Measurements from ENCODE around the gene COL11A2. TPM values are rescaled to one million over a fixed set of nuclear protein-coding genes. Genes with fewer than 3 reads are reported as not detected.

COL11A2 gene
- total and polyA plus RNA-seq, 2 of the 13 experiments (the other 11 are each of a cell fraction or from before 2014, with no cell fraction given), result 0.55 TPM

GRCh38 chr6:33198159-33198852 is 6.0 kb upstream of the COL11A2 start (continued):
- TF ChIP-seq PATZ1 (CRISPR knock-in tag; IDR thresholded peaks at IDR 0.05), result peak; percentile 100
- peak; percentile 59 to 84 for TF ChIP-seq HMGXB4 (CRISPR knock-in tag; IDR thresholded peaks at IDR 0.05; ENCODE audit: borderline replicate concordance in 1 of 2, low read depth in 1 of 2)
- no peak for TF ChIP-seq ZNF615 (CRISPR knock-in tag; IDR thresholded peaks at IDR 0.05; ENCODE audit: borderline replicate concordance)
- TF ChIP-seq ZKSCAN8 (CRISPR knock-in tag; IDR thresholded peaks at IDR 0.05; ENCODE audit: borderline replicate concordance), result peak; percentile 92
- peak; percentile 56 for TF ChIP-seq ELF1 (CRISPR knock-in tag; IDR thresholded peaks at IDR 0.05)
- peak; percentile 50; the same call in 1 of the 2 replicates for TF ChIP-seq ZNF264 (CRISPR knock-in tag; IDR thresholded peaks at IDR 0.05)
- TF ChIP-seq BATF2 (CRISPR knock-in tag; IDR thresholded peaks at IDR 0.05), result 0 out of 2 replicates have a peak, but pooled peaks have one; percentile 18
- TF ChIP-seq NFE2 (CRISPR knock-in tag; IDR thresholded peaks at IDR 0.05), result no peak
- TF ChIP-seq CEBPG (CRISPR knock-in tag; IDR thresholded peaks at IDR 0.05), result peak; percentile 98
- TF ChIP-seq AGO2 (optimal IDR thresholded peaks at IDR 0.05; ENCODE audit: low read depth, low read length), result no peak
- TF ChIP-seq HOXD1 (CRISPR knock-in tag; IDR thresholded peaks at IDR 0.05), result peak; percentile 89
- TF ChIP-seq THAP9 (CRISPR knock-in tag; IDR thresholded peaks at IDR 0.05; ENCODE audit: borderline replicate concordance), result no peak
- no peak for TF ChIP-seq ZHX1 (CRISPR knock-in tag; IDR thresholded peaks at IDR 0.05; ENCODE audit: low read depth)
- no peak for TF ChIP-seq CERS6 (CRISPR knock-in tag; IDR thresholded peaks at IDR 0.05)
- TF ChIP-seq PAX8 (CRISPR knock-in tag; IDR thresholded peaks at IDR 0.05; ENCODE audit: borderline replicate concordance), result no peak
- no peak; the same call in 1 of the 2 replicates for TF ChIP-seq ZNF605 (CRISPR knock-in tag; IDR thresholded peaks at IDR 0.05)
